GM12878 (cell line): ENCODE results near the gene PNMT.

Experiments
- ATF7 ChIP-seq: fragments of 450-650 bp; IDR thresholded peaks from 2 replicates; pipeline ENCODE4 v1.6.1; 2016; ENCODE audit warnings: low read depth, mild to moderate bottlenecking
- BHLHE40 ChIP-seq, 2 experiments: fragments of 450-650 bp in 1 of 2; IDR thresholded peaks; 2 replicates each; pipeline ENCODE4 v1.6.1; 2011 to 2017; ENCODE audit warnings: low read depth in 2 of 2, borderline replicate concordance in 1 of 2, improper control_type of control experiment in 1 of 2, low read length in 1 of 2, mild to moderate bottlenecking in 1 of 2
- CREB1 ChIP-seq: IDR thresholded peaks from 2 replicates; pipeline ENCODE4 v1.6.1; 2012; ENCODE audit warnings: low read depth, mild to moderate bottlenecking, inconsistent platforms
- CREM ChIP-seq: IDR thresholded peaks from 2 replicates; pipeline ENCODE4 v1.6.1; 2014; ENCODE audit warnings: antibody characterized with exemption, low read depth
- HCFC1 ChIP-seq: fragments of 150-350 bp; IDR thresholded peaks from 2 replicates; pipeline ENCODE4 v1.6.1; 2014; ENCODE audit warnings: low read length
- NBN ChIP-seq: fragments of 450-650 bp; IDR thresholded peaks from 2 replicates; pipeline ENCODE4 v1.6.1; 2016
- POLR2AphosphoS5 ChIP-seq: IDR thresholded peaks from 2 replicates; pipeline ENCODE4 v1.6.1; 2011; ENCODE audit warnings: mild to moderate bottlenecking, low read length, inconsistent platforms
- RAD21 ChIP-seq: IDR thresholded peaks from 2 replicates; pipeline ENCODE4 v1.6.1; 2011; ENCODE audit warnings: mild to moderate bottlenecking, low read depth, low read length, moderate library complexity; ENCODE audit not compliant: insufficient read depth
- SMC3 ChIP-seq: IDR thresholded peaks from 2 replicates; pipeline ENCODE4 v1.6.1; 2011; ENCODE audit warnings: low read length, improper control_type of control experiment, borderline replicate concordance
- ZNF274 ChIP-seq: IDR thresholded peaks from one replicate; pipeline ENCODE4 v1.8.0; 2011; ENCODE audit not compliant: insufficient read length, insufficient read depth
- TF ChIP-seq, protein P1 (sequence below): IDR thresholded peaks from 2 replicates; pipeline ENCODE4 v1.6.1; 2011; ENCODE audit warnings: mild to moderate bottlenecking, low read depth, low read length, moderate library complexity; ENCODE audit not compliant: insufficient replicate concordance
- TF ChIP-seq, protein P2 (sequence below): IDR thresholded peaks from 2 replicates; pipeline ENCODE4 v1.6.1; 2012; ENCODE audit warnings: low read depth, low read length, improper control_type of control experiment
- TF ChIP-seq, protein P3 (sequence below), 3 experiments: IDR thresholded peaks in 2 of 3; conservative IDR thresholded peaks in 1 of 3; 2 replicates each; pipeline ENCODE4 v1.5.1; 2011; ENCODE audit warnings: low read depth in 3 of 3, low read length in 3 of 3, mild to moderate bottlenecking in 3 of 3, control low read depth in 2 of 3, moderate library complexity in 2 of 3, inconsistent platforms in 1 of 3, mixed read lengths in 1 of 3; ENCODE audit not compliant: control insufficient read depth in 2 of 3, insufficient read depth in 1 of 3; ENCODE audit errors: extremely low read depth in 1 of 3
- TF ChIP-seq, protein P4 (sequence below): fragments of 450-650 bp; IDR thresholded peaks from 2 replicates; pipeline ENCODE4 v1.6.1; 2017; ENCODE audit warnings: mild to moderate bottlenecking

DNA sequence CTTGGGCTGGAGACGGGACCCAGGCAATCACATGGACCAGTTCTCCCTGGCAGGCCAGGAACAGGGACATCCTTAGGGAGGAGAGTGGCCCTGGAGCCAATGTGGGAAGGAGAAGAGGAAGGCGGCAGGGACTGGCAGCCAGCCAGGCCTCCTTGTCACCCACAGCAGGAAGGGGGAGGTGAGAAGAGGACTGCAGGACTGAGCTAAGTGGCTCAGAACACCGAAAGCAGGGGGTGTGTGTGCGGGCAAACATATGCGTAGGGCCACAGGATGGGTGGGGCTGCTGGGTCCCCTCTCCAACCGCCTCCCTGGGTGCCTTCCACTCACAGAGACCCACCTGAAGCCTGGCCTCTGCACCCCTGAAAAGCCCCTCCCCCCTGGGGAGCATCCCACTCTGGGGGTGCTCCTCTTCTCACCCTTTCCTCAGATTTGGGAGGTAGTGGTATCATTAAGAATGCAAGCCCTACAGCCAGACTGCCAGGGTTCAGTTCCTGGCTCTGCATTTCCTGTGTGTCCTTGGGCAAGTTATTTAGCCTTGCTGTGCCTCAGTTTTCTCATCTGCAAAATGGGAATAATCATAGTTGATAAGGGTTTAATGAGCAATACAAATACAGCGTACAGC, 8.1 kb downstream of the PNMT start:
- TF ChIP-seq, protein P1, sequence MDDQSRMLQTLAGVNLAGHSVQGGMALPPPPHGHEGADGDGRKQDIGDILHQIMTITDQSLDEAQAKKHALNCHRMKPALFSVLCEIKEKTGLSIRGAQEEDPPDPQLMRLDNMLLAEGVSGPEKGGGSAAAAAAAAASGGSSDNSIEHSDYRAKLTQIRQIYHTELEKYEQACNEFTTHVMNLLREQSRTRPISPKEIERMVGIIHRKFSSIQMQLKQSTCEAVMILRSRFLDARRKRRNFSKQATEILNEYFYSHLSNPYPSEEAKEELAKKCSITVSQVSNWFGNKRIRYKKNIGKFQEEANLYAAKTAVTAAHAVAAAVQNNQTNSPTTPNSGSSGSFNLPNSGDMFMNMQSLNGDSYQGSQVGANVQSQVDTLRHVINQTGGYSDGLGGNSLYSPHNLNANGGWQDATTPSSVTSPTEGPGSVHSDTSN, result no peak
- TF ChIP-seq, protein P2, sequence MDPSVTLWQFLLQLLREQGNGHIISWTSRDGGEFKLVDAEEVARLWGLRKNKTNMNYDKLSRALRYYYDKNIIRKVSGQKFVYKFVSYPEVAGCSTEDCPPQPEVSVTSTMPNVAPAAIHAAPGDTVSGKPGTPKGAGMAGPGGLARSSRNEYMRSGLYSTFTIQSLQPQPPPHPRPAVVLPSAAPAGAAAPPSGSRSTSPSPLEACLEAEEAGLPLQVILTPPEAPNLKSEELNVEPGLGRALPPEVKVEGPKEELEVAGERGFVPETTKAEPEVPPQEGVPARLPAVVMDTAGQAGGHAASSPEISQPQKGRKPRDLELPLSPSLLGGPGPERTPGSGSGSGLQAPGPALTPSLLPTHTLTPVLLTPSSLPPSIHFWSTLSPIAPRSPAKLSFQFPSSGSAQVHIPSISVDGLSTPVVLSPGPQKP, result no peak
- TF ChIP-seq, protein P3, sequence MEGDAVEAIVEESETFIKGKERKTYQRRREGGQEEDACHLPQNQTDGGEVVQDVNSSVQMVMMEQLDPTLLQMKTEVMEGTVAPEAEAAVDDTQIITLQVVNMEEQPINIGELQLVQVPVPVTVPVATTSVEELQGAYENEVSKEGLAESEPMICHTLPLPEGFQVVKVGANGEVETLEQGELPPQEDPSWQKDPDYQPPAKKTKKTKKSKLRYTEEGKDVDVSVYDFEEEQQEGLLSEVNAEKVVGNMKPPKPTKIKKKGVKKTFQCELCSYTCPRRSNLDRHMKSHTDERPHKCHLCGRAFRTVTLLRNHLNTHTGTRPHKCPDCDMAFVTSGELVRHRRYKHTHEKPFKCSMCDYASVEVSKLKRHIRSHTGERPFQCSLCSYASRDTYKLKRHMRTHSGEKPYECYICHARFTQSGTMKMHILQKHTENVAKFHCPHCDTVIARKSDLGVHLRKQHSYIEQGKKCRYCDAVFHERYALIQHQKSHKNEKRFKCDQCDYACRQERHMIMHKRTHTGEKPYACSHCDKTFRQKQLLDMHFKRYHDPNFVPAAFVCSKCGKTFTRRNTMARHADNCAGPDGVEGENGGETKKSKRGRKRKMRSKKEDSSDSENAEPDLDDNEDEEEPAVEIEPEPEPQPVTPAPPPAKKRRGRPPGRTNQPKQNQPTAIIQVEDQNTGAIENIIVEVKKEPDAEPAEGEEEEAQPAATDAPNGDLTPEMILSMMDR (IDR thresholded peaks at IDR 0.05 in 2 of 3, conservative IDR thresholded peaks at IDR 0.05 in 1 of 3; ENCODE audit: control insufficient read depth in 2 of 3, extremely low read depth in 1 of 3, insufficient read depth in 1 of 3, low read depth in 3 of 3, low read length in 3 of 3), result no peak
- TF ChIP-seq, protein P4, sequence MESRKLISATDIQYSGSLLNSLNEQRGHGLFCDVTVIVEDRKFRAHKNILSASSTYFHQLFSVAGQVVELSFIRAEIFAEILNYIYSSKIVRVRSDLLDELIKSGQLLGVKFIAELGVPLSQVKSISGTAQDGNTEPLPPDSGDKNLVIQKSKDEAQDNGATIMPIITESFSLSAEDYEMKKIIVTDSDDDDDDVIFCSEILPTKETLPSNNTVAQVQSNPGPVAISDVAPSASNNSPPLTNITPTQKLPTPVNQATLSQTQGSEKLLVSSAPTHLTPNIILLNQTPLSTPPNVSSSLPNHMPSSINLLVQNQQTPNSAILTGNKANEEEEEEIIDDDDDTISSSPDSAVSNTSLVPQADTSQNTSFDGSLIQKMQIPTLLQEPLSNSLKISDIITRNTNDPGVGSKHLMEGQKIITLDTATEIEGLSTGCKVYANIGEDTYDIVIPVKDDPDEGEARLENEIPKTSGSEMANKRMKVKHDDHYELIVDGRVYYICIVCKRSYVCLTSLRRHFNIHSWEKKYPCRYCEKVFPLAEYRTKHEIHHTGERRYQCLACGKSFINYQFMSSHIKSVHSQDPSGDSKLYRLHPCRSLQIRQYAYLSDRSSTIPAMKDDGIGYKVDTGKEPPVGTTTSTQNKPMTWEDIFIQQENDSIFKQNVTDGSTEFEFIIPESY, result no peak
- no peak for TF ChIP-seq RAD21
- no peak for TF ChIP-seq SMC3
- TF ChIP-seq NBN, result peak; percentile 55; the same call in 1 of the 2 replicates
- peak; percentile 11 to 70; a peak in 1 of 4 replicates for TF ChIP-seq BHLHE40 (IDR thresholded peaks at IDR 0.05; ENCODE audit: borderline replicate concordance in 1 of 2, low read depth in 2 of 2, low read length in 1 of 2)
- TF ChIP-seq ZNF274, result no peak
- TF ChIP-seq ATF7, result peak; percentile 38
- TF ChIP-seq HCFC1, result no peak
- no peak for TF ChIP-seq CREB1
- no peak for TF ChIP-seq POLR2AphosphoS5
- TF ChIP-seq CREM, result no peak
